CD14-positive monocyte (primary cell): ENCODE data around the gene GPANK1. TPM values are rescaled to one million over a fixed set of nuclear protein-coding genes. Genes with fewer than 3 reads are reported as not detected.

Experiments
- DNase-seq, 3 donors: peaks; one replicate each; pipeline ENCODE4 v3.0.0-alpha.2; 2011 to 2022
- H2AFZ ChIP-seq: 2 replicates; pipeline ENCODE4 v1.6.0; 2012; ENCODE audit warnings: mild to moderate bottlenecking, low read depth, low read length, inconsistent platforms; ENCODE audit not compliant: insufficient read depth, poor library complexity, severe bottlenecking
- H3K27ac ChIP-seq, 2 donors: 1 replicate in 1 of 2; 2 replicates in 1 of 2; pipeline ENCODE4 v1.5.1; 2012 to 2013; ENCODE audit warnings: low read length in 2 of 2, control low read depth in 1 of 2, inconsistent platforms in 1 of 2, low read depth in 1 of 2, mild to moderate bottlenecking in 1 of 2
- H3K27me3 ChIP-seq, 2 donors: one replicate each; pipeline versions ENCODE4 v1.6.0 to v1.6.1; 2011 to 2013; ENCODE audit warnings: low read length in 2 of 2; ENCODE audit not compliant: control insufficient read depth in 2 of 2, insufficient read depth in 2 of 2
- H3K36me3 ChIP-seq, 2 donors: replicated peaks in 1 of 2; 1 replicate in 1 of 2; 2 replicates in 1 of 2; pipeline versions ENCODE4 v1.5.1 to v1.6.1; 2012 to 2013; ENCODE audit warnings: low read length in 2 of 2, control low read depth in 1 of 2, inconsistent platforms in 1 of 2, mild to moderate bottlenecking in 1 of 2; ENCODE audit not compliant: insufficient read depth in 2 of 2, control insufficient read depth in 1 of 2
- H3K4me1 ChIP-seq, 2 donors: 1 replicate in 1 of 2; 2 replicates in 1 of 2; pipeline versions ENCODE4 v1.5.1 to v1.6.1; 2012 to 2013; ENCODE audit warnings: low read length in 2 of 2, control low read depth in 1 of 2, inconsistent platforms in 1 of 2, mild to moderate bottlenecking in 1 of 2, moderate library complexity in 1 of 2; ENCODE audit not compliant: insufficient read depth in 2 of 2, control insufficient read depth in 1 of 2
- H3K4me2 ChIP-seq: replicated peaks from 2 replicates; pipeline ENCODE3; 2012; ENCODE audit warnings: low read length, moderate library complexity, mild to moderate bottlenecking; ENCODE audit not compliant: poor library complexity, severe bottlenecking; ENCODE audit errors: extremely low read depth
- H3K4me3 ChIP-seq, 3 experiments: fragments of 200-600 bp in 1 of 3; sonication (generic) in 1 of 3; replicated peaks in 1 of 3; 1 replicate in 2 of 3; 2 replicates in 1 of 3; pipeline ENCODE4 v1.5.1; 2011 to 2013; ENCODE audit warnings: low read length in 3 of 3, mild to moderate bottlenecking in 3 of 3, control low read depth in 2 of 3, low read depth in 2 of 3, inconsistent platforms in 1 of 3, moderate library complexity in 1 of 3
- H3K79me2 ChIP-seq: 2 replicates; pipeline ENCODE4 v1.6.0; 2012; ENCODE audit warnings: mild to moderate bottlenecking, control low read depth, inconsistent platforms, low read length, moderate library complexity; ENCODE audit not compliant: insufficient read depth
- H3K9ac ChIP-seq: 2 replicates; pipeline ENCODE4 v1.6.0; 2017; ENCODE audit warnings: low read length, mild to moderate bottlenecking; ENCODE audit not compliant: insufficient read depth, poor library complexity, severe bottlenecking
- H3K9me3 ChIP-seq, 2 donors: replicated peaks in 1 of 2; 1 replicate in 1 of 2; 2 replicates in 1 of 2; pipeline versions ENCODE4 v1.5.1 to v1.6.1; 2012 to 2013; ENCODE audit warnings: low read length in 2 of 2, control low read depth in 1 of 2; ENCODE audit not compliant: control insufficient read depth in 1 of 2, insufficient read depth in 1 of 2
- H4K20me1 ChIP-seq: 2 replicates; pipeline ENCODE4 v1.6.0; 2012; ENCODE audit warnings: mild to moderate bottlenecking, low read length, control low read depth, moderate library complexity; ENCODE audit not compliant: insufficient read depth
- H3K27ac Mint-ChIP-seq, 7 donors: one replicate each; pipeline ENCODE4 v1.8.0; 2020; ENCODE audit warnings: mild to moderate bottlenecking in 7 of 7, mixed read lengths in 7 of 7, moderate library complexity in 6 of 7, inconsistent platforms in 2 of 7
- H3K27me3 Mint-ChIP-seq, 3 donors: one replicate each; pipeline ENCODE4 v1.8.0; 2021 to 2022; ENCODE audit warnings: low read depth in 3 of 3, mild to moderate bottlenecking in 3 of 3, mixed read lengths in 3 of 3, moderate library complexity in 3 of 3, inconsistent platforms in 1 of 3
- H3K36me3 Mint-ChIP-seq, 2 donors: one replicate each; pipeline ENCODE4 v1.8.0; 2020; ENCODE audit warnings: mixed read lengths in 2 of 2, inconsistent platforms in 1 of 2, mild to moderate bottlenecking in 1 of 2
- H3K4me1 Mint-ChIP-seq: one replicate; pipeline ENCODE4 v1.8.0; 2020; ENCODE audit warnings: mild to moderate bottlenecking, mixed read lengths
- H3K4me3 Mint-ChIP-seq, 2 donors: one replicate each; pipeline ENCODE4 v1.8.0; 2020; ENCODE audit warnings: mild to moderate bottlenecking in 2 of 2, mixed read lengths in 2 of 2, moderate library complexity in 1 of 2
- H3K9me3 Mint-ChIP-seq, 7 donors: one replicate each; pipeline ENCODE4 v1.8.0; 2020 to 2022; ENCODE audit warnings: mixed read lengths in 7 of 7, mild to moderate bottlenecking in 6 of 7, moderate library complexity in 6 of 7, inconsistent platforms in 2 of 7
- CTCF ChIP-seq: fragments of 200-600 bp; IDR thresholded peaks from one replicate; pipeline ENCODE4 v1.8.0; 2022; ENCODE audit warnings: antibody characterized with exemption, mild to moderate bottlenecking
- WGBS: methylation state at CpG from one replicate; pipeline ENCODE4 v1.1.5; 2013; ENCODE audit warnings: missing lambda C conversion rate; ENCODE audit not compliant: insufficient coverage; 5-methylcytosine and 5-hydroxymethylcytosine counted together
- intact Hi-C, 2 donors: fragments of 100-400 bp; cut with micrococcal nuclease; formaldehyde crosslinking; loops; one replicate each; pipeline versions ENCODE4 v1.15.0 to v1.15.1; 2023
- polyA plus RNA-seq, 3 donors: library from polyadenylated mRNA; depleted of rRNA in 1 of 3; unstranded in 2 of 3; stranded (reverse) in 1 of 3; fragments of 300-500 nt in 2 of 3; fragments of >200 nt in 1 of 3; fragmentation: Illumina TruSeq in 2 of 3; gene quantifications; 1 replicate in 2 of 3; 2 replicates in 1 of 3; pipeline ENCODE4 v1.2.3, GENCODE V29; 2012 to 2021

The GPANK1 gene
- polyA plus RNA-seq, 3 donors, result 10.8 to 13.9 (median 12.0) TPM

GRCh38 chr6:31621320-31621939 is 43.4 kb downstream of the GPANK1 start:
- intact Hi-C loops, result loop anchor here (2.0 to 5.0 kb wide), 2 partner anchors 31 to 46 kb away; partner anchors contain the start of genes BAG6 (in 2 of the 2), CSNK2B (in 1 of the 2) and LY6G5B (in 1 of the 2)
- peaks cover 42 to 53% of the 10 kb centered on the region in 2 donors for H3K36me3 Mint-ChIP-seq
- H3K4me1 Mint-ChIP-seq, result peaks cover 45% of the 10 kb centered on the region
- Histone ChIP-seq H3K4me2 (peak overlapping the region; percentile 95), H3K4me1 (peaks cover 42 to 48% of the 10 kb centered on the region in 2 donors), H3K27me3 (no peaks in the 10 kb centered on the region), H3K36me3 (peaks cover 33 to 45% of the 10 kb centered on the region in 2 donors), H3K9ac (peak overlapping the region; percentile 93), H3K79me2 (peaks cover 88% of the 10 kb centered on the region), H2AFZ (peak overlapping the region; percentile 76), H3K27ac (peak overlapping the region; percentile 95 to 99), H3K9me3 (no peaks in the 10 kb centered on the region), H3K4me3 (peak overlapping the region; percentile 79 to 97 (median 87)), H4K20me1 (peaks cover 23% of the 10 kb centered on the region)
- H3K9me3 Mint-ChIP-seq, result no peaks in the 10 kb centered on the region
- no peak for TF ChIP-seq CTCF
- H3K4me3 Mint-ChIP-seq, result peak overlapping the region; percentile 89 to 96
- peak overlapping the region; percentile 79 to 100 (median 95) for H3K27ac Mint-ChIP-seq
- DNase-seq, result no peak
- peaks cover 0 to 1% (median 0%) of the 10 kb centered on the region in 3 donors for H3K27me3 Mint-ChIP-seq
- 27% methylated on average over 13 of the region's 15 CpGs for WGBS

- Mint-ChIP-seq H3K4me3 (peak within 1 kb of the TSS; percentile 89 to 96), H3K4me1 (peaks cover 52% of the 10 kb centered on the region), H3K27me3 (peaks cover 0 to 1% (median 0%) of the 10 kb centered on the region in 3 donors), H3K9me3 (no peaks in the 10 kb centered on the region), H3K36me3 (peaks cover 36 to 52% of the 10 kb centered on the region in 2 donors), H3K27ac (peak within 1 kb of the TSS; percentile 98 to 100 (median 100))
- intact Hi-C loops, result loop anchor here (2.0 to 5.0 kb wide), 2 partner anchors 32 to 47 kb away; partner anchors contain the start of genes BAG6 (in 2 of the 2), CSNK2B (in 1 of the 2) and LY6G5B (in 1 of the 2)
- peaks cover 48 to 55% of the 10 kb centered on the region in 2 donors for H3K4me1 ChIP-seq
- H3K27ac ChIP-seq, result peak within 1 kb of the TSS; percentile 95 to 99
- H3K9ac ChIP-seq, result peak within 1 kb of the TSS; percentile 93
- H3K79me2 ChIP-seq, result peaks cover 88% of the 10 kb centered on the region
- peak; percentile 45 to 71 (median 58) for DNase-seq
- peak within 1 kb of the TSS; percentile 79 to 97 (median 87) for H3K4me3 ChIP-seq
- no peaks in the 10 kb centered on the region for H3K27me3 ChIP-seq
- peak within 1 kb of the TSS; percentile 95 for H3K4me2 ChIP-seq
- WGBS, result 0% methylated on average over 37 of the region's 67 CpGs
- peaks cover 28% of the 10 kb centered on the region for H4K20me1 ChIP-seq
- no peaks in the 10 kb centered on the region for H3K9me3 ChIP-seq
- no peak for TF ChIP-seq CTCF
- peaks cover 27 to 39% of the 10 kb centered on the region in 2 donors for H3K36me3 ChIP-seq
- peak within 1 kb of the TSS; percentile 76 for H2AFZ ChIP-seq
Measured at GRCh38 chr6:31620586-31621319, 44.0 kb downstream of the GPANK1 start, which contains the start of gene PRRC2A. TSS of gene PRRC2A (plus strand) at chr6:31620715. CDS start at chr6:31622790, 2,075 bp downstream.
